G401.6 (cell line): ENCODE data around the gene SMARCB1.

ENCODE experiments used
- FAIRE-seq: peaks from 2 replicates; lab custom pipeline; 2012; peaks lifted over from hg19 to GRCh38; lab: Jason Lieb, UNC

SMARCB1 gene

DNA sequence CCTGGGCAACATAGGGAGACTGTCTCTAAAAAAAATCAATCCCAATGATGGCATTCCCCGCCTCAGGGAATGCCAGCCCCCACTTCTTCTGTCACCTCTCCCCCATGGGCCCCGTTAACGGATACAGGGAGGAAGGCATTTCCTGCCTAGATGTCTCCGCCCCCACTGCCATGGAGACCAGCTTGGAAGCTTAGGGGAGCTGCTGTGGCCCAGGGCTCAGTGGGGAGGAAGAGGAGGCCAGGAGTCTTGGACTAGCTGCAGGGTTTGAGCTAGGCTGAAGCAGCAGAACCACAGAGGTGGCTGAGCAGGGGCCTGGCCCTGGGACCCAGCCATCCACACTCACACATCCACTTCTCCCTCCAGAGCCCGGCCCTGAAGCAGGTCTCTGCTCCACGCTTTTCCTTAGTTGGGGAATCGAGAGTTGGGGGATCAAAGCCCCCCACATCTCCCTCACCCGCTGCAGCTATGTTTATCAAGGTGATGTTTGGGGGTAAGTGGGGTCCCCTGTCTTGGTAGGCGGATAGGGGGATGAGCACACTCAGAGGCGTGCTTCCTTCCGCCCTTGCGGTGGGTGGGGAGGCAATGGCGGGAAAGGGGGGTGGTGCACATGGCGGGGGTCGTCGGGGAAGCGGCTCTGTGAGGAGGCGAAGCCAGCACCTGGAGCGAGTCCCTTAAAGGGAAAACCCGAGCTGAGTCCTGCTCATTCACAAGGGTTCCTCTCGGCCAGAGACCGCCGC, 23.8 kb upstream of the SMARCB1 start, which contains the start of gene C22orf15:
Gene C22orf15 (plus strand): TSS at position 149 of the 737 bp plus-strand sequence. CDS start 317 bp downstream, at position 466.
- FAIRE-seq: no peak

- FAIRE-seq: no peak
Measured at GRCh38 chr22:23763579-23763945, 23.2 kb upstream of the SMARCB1 start.

- FAIRE-seq: no peak
Measured at GRCh38 chr22:23763954-23764353, 22.8 kb upstream of the SMARCB1 start.

GRCh38 chr22:23764899-23765881, 21.6 kb upstream of the SMARCB1 start:
- FAIRE-seq: no peak

GRCh38 chr22:23767303-23767672, 19.5 kb upstream of the SMARCB1 start:
- no peak for FAIRE-seq

DNA sequence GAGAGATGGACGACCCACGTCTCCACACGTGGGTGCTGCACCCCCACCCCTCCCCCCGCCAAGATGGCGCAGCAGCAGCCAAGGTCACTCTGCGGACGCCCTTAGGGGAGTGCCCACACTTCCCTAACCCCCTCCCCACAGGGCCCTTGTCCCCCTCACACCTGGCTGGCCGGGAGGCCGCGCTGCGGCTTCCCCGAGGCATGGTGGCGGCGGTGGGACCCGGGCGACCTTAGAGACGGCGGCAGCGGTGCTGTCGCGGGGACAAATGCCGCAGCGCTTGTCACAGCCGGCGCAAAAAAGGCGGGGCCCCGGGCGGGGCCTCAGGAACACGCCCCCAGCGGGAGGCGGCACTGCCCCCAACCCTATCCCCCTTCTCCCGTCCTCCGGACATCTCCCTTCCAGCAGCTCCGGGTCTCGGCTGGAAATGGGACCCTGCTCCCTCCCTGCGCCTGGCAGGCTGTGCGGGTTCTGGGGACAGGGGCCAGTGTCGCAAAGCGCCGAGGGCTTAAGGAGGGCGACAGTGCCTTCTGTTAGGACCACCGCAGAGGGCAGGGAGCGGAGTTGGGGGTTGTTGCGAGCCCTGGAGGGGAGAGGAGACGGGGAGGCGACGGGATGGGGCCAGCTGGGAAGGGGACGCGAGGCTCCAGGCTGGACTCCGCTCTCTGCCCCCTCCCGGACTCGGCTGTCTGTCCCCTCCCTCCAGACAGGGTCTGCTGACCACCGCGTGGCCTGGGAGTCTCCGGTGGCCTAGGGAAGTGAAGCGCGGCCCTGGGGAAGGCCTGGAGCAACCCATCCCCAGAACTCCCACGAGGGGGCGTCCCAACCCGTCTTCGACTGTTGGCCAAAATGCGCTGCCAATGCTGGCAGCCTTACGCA, 18.9 kb upstream of the SMARCB1 start, which contains the start of gene CHCHD10:
Gene CHCHD10 (minus strand): TSS at position 300 of the 876 bp plus-strand sequence. CDS start 98 bp downstream, at position 202.
- FAIRE-seq: no peak

GRCh38 chr22:23769321-23769965, 17.3 kb upstream of the SMARCB1 start:
- no peak for FAIRE-seq

GRCh38 chr22:23772315-23772648, 14.5 kb upstream of the SMARCB1 start:
- no peak for FAIRE-seq

GRCh38 chr22:23772649-23773473, 13.9 kb upstream of the SMARCB1 start, which contains the start of gene MMP11:
TSS of gene MMP11 (plus strand) at chr22:23772849. CDS start at chr22:23772871, 22 bp downstream.
- FAIRE-seq: no peak

DNA sequence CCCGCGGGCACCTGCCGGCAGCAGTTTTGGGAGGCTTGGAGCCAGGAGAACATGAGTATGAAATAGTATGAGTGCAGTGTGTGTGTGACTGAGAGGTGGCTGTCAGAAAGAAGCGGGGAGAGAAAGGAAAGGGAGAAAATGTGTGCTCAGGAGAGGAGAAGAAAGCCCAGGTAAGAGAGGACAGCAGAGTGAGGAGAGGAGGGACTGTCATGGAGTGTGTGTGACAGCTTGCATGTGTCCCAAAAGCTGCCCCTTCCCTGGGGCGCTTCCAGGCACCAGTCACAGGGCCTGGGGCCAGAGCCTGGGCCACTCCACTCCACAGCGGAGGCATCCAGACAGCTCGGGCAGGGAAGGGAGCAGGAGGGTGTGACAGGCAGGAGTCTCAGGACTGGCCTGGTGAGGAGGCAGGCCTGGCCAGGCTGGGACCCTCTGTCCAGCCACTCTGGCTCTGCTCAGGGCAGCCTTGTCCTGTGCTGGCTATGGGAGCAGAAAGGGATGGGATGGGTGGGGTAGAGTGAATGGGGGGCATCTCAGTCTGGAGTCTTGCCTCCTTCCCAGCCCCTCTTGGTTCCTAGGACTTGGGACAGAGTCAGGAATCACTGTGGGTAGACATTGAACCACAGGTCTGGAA, 13.2 kb upstream of the SMARCB1 start:
- FAIRE-seq: no peak

- FAIRE-seq: no peak
Measured at GRCh38 chr22:23774114-23774921, 12.4 kb upstream of the SMARCB1 start.

GRCh38 chr22:23774922-23775436, 11.8 kb upstream of the SMARCB1 start:
- FAIRE-seq: no peak

DNA sequence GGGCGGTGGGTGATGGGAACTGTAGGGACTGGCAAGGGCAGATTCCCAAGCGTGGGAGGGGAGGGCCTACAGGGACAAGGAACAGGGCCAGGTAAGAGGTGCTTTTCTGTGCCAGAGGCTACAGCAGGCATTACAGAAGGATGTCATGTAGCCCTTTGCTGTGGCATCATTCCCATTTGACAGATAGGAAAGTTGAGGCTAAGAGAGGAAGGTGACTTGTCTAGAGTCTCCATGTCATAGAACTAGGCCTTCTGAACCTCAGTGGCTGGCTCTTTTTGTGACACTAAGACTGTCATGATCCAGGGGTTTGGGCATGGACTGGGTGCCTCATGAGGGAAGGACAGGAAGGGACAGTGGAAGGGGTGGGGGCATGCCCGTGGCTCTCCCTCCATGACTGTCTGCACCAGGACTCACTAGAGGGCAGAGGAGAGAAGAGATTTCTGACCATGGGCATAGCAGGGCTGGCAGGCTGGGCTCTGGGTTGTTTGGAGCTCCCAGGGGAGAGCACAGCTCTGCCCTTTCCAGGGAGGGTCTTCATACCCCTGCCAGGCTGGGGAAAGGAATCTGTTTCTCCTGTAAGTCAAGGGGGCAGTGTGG, 10.9 kb upstream of the SMARCB1 start:
- FAIRE-seq: no peak

DNA sequence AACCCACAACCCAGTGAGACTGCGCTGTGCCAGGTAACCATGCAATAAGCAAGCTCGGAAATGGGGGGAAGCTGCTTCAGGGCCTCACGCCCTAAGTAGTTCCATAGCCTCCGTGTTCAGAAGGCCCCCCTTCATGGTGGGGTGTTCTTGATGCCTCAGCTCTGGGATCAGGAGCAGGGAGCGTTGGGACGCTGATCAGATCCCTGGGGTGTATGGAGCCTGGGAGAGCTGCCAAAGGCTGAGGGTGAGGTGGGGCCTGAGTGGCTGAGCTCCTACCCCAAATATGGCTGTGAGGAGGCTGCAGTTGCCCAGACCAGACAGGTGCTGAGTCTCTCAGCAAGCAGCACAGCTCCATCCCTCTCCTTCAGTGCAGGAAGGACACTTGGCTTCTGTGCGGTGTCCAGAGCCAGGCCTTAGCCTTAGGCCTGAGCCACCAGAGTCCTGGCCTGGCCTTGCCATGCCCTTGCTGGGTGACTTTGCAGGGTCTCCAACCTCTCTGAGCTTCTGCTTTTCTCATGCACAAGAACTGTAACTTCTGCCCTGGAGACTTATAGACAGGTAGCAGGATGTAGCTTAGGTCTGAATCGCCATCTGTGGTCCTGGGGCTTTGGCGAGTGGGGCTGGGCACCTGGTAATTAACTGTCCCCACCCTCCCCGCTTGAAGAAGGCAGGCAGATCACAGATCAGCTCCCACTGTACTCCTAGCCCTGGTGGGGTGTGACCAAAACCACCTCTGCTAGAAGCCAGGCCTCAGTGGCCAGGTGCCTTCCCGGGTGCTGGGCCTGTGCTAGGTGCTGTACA, 8.8 kb upstream of the SMARCB1 start:
- FAIRE-seq: no peak

DNA sequence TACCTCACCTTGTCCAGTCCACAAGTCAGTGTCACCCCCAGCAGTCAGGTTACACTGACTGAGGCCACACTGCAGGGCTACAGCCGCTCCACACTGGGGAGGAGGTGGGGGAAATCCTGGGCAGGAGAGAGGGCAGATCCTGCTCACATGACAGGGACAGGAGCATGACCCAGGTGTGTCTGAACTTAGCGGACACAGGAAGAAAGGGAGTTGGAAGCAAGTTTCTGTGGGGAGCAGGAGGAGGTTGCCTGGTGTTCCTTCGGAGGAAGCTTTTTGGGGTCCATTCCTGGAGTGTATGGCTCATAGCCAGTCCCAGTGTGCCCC, 8.2 kb upstream of the SMARCB1 start:
- no peak for FAIRE-seq

- FAIRE-seq: no peak
Measured at GRCh38 chr22:23779083-23779482, 7.7 kb upstream of the SMARCB1 start.

DNA sequence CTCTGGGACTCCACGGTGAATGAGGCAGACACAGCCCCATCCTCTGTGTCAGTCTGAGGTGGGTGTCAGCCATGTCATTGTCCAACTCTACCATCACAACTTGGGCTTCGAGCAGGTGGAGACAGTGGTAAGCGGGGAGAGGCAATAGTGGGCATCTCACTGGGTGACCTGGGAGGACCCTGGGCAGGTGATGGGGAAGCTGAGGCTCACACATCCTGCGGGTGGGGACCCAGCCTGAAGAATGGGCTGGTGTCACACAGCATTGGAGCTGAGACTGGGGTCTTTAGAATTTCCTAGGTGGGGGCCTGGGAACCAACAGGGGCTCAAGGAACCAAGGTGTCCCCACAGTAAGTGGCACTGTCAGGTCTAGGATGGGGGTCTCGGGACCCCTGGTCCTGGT, 7.0 kb upstream of the SMARCB1 start:
- FAIRE-seq: no peak

DNA sequence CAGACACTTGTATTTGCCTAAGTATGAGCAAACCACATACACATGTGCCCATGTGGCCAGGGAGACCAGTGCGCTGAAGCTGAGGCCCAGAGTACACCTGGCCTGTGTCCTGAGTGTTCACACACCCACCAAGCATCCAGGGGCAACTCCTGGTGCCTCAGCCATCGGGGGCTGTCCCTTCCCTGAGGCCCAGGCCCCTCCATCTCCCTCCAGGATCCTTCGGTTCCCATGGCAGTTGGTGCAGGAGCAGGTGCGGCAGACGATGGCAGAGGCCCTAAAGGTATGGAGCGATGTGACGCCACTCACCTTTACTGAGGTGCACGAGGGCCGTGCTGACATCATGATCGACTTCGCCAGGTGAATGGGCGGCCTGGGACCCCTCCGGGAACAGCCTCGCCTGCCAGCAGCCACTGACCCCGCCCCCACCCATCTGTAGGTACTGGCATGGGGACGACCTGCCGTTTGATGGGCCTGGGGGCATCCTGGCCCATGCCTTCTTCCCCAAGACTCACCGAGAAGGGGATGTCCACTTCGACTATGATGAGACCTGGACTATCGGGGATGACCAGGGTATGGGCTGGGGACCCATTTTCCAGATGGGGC, 6.5 kb upstream of the SMARCB1 start:
- FAIRE-seq: no peak
